GM19351 (cell line): ENCODE data around the gene SMIM32.

ENCODE experiments used
- ATAC-seq: cut with Tn5 transposase; IDR thresholded peaks from one replicate; pipeline ENCODE4 v1.9.1; 2021; ENCODE audit warnings: mild to moderate bottlenecking, moderate library complexity; ENCODE audit not compliant: unreplicated experiment

The SMIM32 gene

GRCh38 chr5:136192526-136193321 lies at the start of gene SMIM32:
TSS of gene SMIM32 (minus strand) at chr5:136193162. CDS start at chr5:136192524, 638 bp downstream.
- ATAC-seq: no peak

GRCh38 chr5:136242611-136243010 lies 49.6 kb upstream of the SMIM32 start:
- peak; percentile 70 for ATAC-seq

DNA sequence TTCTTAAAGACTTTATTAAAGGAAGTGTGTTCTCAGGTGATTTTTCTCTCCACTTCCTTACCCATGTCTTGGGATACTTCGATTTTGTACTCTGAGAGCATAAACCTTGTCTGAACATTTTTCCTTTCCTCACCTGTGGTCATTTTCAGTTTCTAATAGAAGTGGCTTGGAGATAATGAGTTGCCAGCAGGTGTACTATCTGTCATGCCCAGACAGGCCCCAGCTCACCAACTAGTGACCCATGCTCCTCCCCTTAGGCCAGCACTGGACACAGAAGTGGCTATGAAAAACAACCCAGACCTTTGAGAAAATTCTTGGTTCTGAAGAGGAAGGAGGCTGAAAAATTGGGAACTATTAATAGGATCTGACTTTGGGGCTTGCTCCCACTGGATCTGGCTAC lies 49.2 kb upstream of the SMIM32 start:
- peak; percentile 63 for ATAC-seq

DNA sequence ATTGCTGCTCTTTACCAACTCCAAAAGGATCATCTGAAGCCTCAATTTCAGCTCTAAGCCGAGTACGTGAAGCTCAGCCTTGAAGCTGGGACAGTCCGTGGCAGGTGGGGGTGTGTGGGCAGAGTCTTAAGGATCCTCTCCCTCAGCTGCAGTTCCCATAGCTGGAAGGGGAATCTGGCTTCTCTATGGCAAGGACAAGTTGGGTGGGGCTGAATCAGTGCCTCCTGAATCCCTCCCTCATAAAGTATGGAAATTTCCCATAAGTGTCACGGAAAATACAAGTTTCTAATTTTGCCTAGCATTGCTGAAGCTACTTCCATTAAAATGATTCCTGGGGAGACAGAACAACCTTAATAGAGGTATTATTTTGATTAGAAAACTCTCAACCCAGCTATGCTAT lies 47.9 kb upstream of the SMIM32 start:
- ATAC-seq: no peak

GRCh38 chr5:136236479-136237083 lies 43.6 kb upstream of the SMIM32 start:
- ATAC-seq: no peak

DNA sequence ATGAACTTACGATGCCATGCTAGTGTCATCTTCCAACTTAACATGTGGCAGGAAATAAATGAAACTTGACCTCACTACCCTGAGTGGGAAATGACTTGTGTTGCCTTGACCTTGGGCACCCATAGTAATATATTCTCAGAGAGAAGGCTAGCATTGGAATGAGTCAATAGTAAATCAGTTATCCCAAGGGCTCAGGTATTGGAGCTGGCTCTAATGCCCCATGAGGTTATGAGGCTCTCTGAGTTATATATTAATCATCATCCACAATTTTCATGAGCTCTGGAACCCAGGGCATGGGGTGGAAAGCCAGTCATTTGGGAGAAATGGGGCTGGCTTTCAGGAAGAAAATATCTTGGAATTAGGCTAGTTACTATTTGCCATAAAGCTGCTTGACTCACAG lies 42.4 kb upstream of the SMIM32 start:
- no peak for ATAC-seq

DNA sequence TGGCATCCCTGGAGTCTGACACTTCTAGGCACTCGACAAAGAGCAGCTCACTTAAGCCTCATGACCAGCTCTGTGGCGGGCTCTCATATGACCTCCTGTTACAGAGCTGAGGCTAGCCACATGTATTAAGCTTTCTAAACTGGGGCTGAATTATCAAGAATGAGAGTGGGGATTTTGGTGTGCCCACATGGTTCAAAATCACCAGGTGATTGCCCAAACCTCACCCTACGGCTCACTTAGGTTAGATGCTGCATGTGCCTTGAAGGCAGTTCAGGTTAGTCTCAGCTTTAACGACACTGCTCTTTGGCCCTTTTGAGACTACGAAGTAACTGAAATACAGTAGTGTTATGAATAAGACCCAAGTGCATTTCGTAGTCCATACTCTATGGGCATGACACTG lies 39.4 kb upstream of the SMIM32 start:
- ATAC-seq: peak; percentile 75

DNA sequence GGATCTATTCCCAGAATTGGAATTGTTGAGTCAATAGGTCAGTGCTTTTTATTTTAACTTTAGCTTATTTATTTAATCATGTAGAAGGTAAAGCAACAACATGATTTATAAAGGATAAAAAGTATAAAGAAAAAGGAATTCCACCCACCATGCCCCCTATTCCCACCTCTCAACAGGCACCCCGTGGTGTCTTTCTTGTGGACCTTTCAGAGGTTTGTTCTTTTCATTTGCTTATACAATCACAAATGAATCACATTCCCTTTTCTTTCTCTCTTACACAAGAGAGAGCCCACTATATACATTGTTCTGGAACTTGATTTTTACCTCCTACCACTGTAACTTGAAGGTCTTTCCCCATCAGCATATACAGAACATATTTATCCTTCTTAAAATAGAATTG lies 37.2 kb upstream of the SMIM32 start:
- ATAC-seq: no peak

GRCh38 chr5:136228136-136228757 lies 35.3 kb upstream of the SMIM32 start:
- ATAC-seq: no peak

GRCh38 chr5:136226401-136226800 lies 33.4 kb upstream of the SMIM32 start:
- no peak for ATAC-seq

DNA sequence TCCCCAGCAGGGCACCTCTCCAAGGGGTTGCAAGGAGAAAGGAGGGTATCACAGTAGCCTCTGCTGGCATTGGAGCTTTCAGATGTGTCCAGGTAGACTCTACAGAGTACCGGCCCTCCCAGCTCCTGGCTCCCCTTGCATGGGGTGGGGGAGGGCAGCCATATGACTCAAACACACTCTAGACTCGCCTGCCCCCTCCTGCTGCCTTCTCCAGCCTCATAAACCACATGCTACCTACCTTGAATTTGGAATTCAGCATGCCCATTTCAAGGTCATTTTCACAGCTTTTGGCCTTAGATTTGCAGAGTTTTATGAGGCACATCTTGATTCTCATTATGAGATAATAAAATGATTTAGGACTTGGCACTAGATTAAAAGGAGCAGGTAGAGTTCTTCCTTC lies 32.8 kb upstream of the SMIM32 start:
- no peak for ATAC-seq

- ATAC-seq: no peak
Observed at GRCh38 chr5:136222580-136223235, 29.7 kb upstream of the SMIM32 start.

GRCh38 chr5:136221340-136221739 lies 28.4 kb upstream of the SMIM32 start:
- ATAC-seq: no peak

GRCh38 chr5:136216230-136216629 lies 23.3 kb upstream of the SMIM32 start:
- no peak for ATAC-seq

- no peak for ATAC-seq
Observed at GRCh38 chr5:136215812-136216211, 22.9 kb upstream of the SMIM32 start.

- ATAC-seq: no peak
Observed at GRCh38 chr5:136213919-136214493, 21.0 kb upstream of the SMIM32 start.

- ATAC-seq: peak; percentile 69
Observed at GRCh38 chr5:136212252-136212721, 19.3 kb upstream of the SMIM32 start.

DNA sequence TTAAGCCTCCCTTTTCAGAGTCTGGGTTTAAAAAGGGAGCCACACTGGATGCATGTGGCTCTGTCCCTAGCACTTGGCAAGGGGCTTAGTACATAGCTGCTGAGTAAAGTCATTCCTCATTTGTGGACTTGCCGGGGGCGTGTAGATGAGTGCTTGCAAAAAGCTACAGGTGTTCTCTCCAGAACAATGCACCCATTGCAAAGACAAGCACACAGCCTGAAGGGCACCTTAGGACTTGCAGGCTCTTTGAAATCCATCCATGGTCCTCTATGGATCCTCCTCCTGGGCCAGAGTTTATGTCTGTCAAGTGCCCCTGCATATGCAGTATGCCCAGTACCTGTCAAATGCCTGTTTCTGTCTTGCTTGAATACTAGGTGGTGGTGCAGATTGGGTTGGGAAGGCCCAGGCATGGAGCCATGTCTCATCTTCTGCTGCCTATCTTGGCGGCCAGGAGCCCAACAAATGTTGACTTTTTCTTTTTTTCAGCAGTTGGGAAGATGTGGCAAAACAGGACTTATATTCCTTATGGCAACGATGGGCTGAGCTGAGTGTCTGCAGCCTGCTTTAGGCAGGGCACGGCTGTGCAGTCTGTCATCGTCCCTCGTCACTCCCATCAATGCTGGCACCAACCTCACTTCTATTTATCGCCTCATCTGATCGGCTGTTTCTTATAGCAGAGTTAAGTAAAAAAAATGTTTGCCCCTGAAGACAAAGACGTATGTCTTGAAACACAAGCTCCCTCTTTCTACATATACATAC lies 18.5 kb upstream of the SMIM32 start:
- no peak for ATAC-seq

- no peak for ATAC-seq
Observed at GRCh38 chr5:136210259-136210658, 17.3 kb upstream of the SMIM32 start.

- no peak for ATAC-seq
Observed at GRCh38 chr5:136209346-136209910, 16.5 kb upstream of the SMIM32 start.
